Measurements from ENCODE around the gene TRMT1. TPM values are rescaled to one million over a fixed set of nuclear protein-coding genes. Genes with fewer than 3 reads are reported as not detected.

Gene TRMT1
- total and polyA plus RNA-seq, 4 donors, result 11.8 to 47.5 (median 32.5) TPM

- 91% methylated on average over 20 of the region's 28 CpGs for WGBS (ENCODE audit: insufficient coverage)
- no peak for DNase-seq (ENCODE audit: low read depth in 4 of 6, low spot score in 6 of 6)
- H3K27ac ChIP-seq (ENCODE audit: low read depth, low read length), result no peak overlapping the region
- H3K4me1 ChIP-seq (ENCODE audit: control insufficient read depth, insufficient read depth, low read length), result no peaks in the 10 kb centered on the region
- H3K9me3 ChIP-seq (ENCODE audit: control insufficient read depth, insufficient read depth, low read length), result no peaks in the 10 kb centered on the region
- H3K27me3 ChIP-seq (ENCODE audit: control insufficient read depth, insufficient read depth, low read length), result no peaks in the 10 kb centered on the region
- no peak overlapping the region for H3K4me3 ChIP-seq (ENCODE audit: low read depth, low read length)
- H3K36me3 ChIP-seq (ENCODE audit: control insufficient read depth, insufficient read depth, low read length), result peaks cover 73% of the 10 kb centered on the region
These were observed 20.8 kb upstream of the TRMT1 start for GRCh38 chr19:13137290-13137794.

DNA sequence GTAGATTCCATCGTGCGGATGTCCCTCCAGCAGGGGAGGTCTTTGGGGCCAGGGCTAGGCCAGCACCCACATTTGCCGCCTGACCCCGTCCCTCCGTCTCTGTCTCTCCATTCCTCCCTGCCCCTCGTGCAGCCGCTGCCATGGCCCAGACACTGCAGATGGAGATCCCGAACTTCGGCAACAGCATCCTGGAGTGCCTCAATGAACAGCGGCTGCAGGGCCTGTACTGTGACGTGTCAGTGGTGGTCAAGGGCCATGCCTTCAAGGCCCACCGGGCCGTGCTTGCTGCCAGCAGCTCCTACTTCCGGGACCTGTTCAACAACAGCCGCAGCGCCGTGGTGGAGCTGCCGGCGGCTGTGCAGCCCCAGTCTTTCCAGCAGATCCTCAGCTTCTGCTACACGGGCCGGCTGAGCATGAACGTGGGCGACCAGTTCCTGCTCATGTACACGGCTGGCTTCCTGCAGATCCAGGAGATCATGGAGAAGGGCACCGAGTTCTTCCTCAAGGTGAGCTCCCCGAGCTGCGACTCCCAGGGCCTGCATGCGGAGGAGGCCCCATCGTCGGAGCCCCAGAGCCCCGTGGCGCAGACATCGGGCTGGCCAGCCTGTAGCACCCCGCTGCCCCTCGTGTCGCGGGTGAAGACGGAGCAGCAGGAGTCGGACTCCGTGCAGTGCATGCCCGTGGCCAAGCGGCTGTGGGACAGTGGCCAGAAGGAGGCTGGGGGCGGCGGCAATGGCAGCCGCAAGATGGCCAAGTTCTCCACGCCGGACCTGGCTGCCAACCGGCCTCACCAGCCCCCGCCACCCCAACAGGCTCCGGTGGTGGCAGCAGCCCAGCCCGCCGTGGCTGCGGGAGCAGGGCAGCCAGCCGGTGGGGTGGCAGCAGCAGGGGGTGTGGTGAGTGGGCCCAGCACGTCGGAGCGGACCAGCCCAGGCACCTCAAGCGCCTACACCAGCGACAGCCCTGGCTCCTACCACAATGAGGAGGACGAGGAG, 18.8 kb upstream of the TRMT1 start:
- WGBS (ENCODE audit: insufficient coverage), result 95% methylated on average over 60 of the region's 60 CpGs
- H3K36me3 ChIP-seq (ENCODE audit: control insufficient read depth, insufficient read depth, low read length), result peaks cover 66% of the 10 kb centered on the region
- H3K4me1 ChIP-seq (ENCODE audit: control insufficient read depth, insufficient read depth, low read length), result no peaks in the 10 kb centered on the region
- H3K27me3 ChIP-seq (ENCODE audit: control insufficient read depth, insufficient read depth, low read length), result no peaks in the 10 kb centered on the region
- DNase-seq (ENCODE audit: low read depth in 4 of 6, low spot score in 6 of 6), result no peak
- no peak overlapping the region for H3K4me3 ChIP-seq (ENCODE audit: low read depth, low read length)
- no peaks in the 10 kb centered on the region for H3K9me3 ChIP-seq (ENCODE audit: control insufficient read depth, insufficient read depth, low read length)
- H3K27ac ChIP-seq (ENCODE audit: low read depth, low read length), result no peak overlapping the region

GRCh38 chr19:13134626-13135025, 18.1 kb upstream of the TRMT1 start:
- H3K4me1 ChIP-seq (ENCODE audit: control insufficient read depth, insufficient read depth, low read length), result no peaks in the 10 kb centered on the region
- 92% methylated on average over 1 of the region's 3 CpGs for WGBS (ENCODE audit: insufficient coverage)
- H3K27me3 ChIP-seq (ENCODE audit: control insufficient read depth, insufficient read depth, low read length), result no peaks in the 10 kb centered on the region
- no peak for DNase-seq (ENCODE audit: low read depth in 4 of 6, low spot score in 6 of 6)
- no peaks in the 10 kb centered on the region for H3K9me3 ChIP-seq (ENCODE audit: control insufficient read depth, insufficient read depth, low read length)
- peaks cover 60% of the 10 kb centered on the region for H3K36me3 ChIP-seq (ENCODE audit: control insufficient read depth, insufficient read depth, low read length)
- no peak overlapping the region for H3K27ac ChIP-seq (ENCODE audit: low read depth, low read length)
- H3K4me3 ChIP-seq (ENCODE audit: low read depth, low read length), result no peak overlapping the region

- Histone ChIP-seq H3K9me3 (ENCODE audit: control insufficient read depth, insufficient read depth, low read length) (no peaks in the 10 kb centered on the region), H3K4me3 (ENCODE audit: low read depth, low read length) (no peak overlapping the region), H3K27ac (ENCODE audit: low read depth, low read length) (no peak overlapping the region), H3K36me3 (ENCODE audit: control insufficient read depth, insufficient read depth, low read length) (peaks cover 55% of the 10 kb centered on the region), H3K4me1 (ENCODE audit: control insufficient read depth, insufficient read depth, low read length) (peaks cover 3% of the 10 kb centered on the region), H3K27me3 (ENCODE audit: control insufficient read depth, insufficient read depth, low read length) (no peaks in the 10 kb centered on the region)
- WGBS (ENCODE audit: insufficient coverage), result 65% methylated on average over 9 of the region's 12 CpGs
- no peak for DNase-seq (ENCODE audit: low read depth in 4 of 6, low spot score in 6 of 6)
These were observed 16.8 kb upstream of the TRMT1 start for GRCh38 chr19:13133241-13133870.

GRCh38 chr19:13132471-13133180, 16.1 kb upstream of the TRMT1 start:
- Histone ChIP-seq H3K4me3 (ENCODE audit: low read depth, low read length) (no peak overlapping the region), H3K4me1 (ENCODE audit: control insufficient read depth, insufficient read depth, low read length) (peaks cover 10% of the 10 kb centered on the region), H3K9me3 (ENCODE audit: control insufficient read depth, insufficient read depth, low read length) (no peaks in the 10 kb centered on the region), H3K27ac (ENCODE audit: low read depth, low read length) (no peak overlapping the region), H3K36me3 (ENCODE audit: control insufficient read depth, insufficient read depth, low read length) (peaks cover 47% of the 10 kb centered on the region), H3K27me3 (ENCODE audit: control insufficient read depth, insufficient read depth, low read length) (no peaks in the 10 kb centered on the region)
- 92% methylated on average over 5 of the region's 8 CpGs for WGBS (ENCODE audit: insufficient coverage)
- DNase-seq (ENCODE audit: low read depth in 4 of 6, low spot score in 6 of 6), result no peak

DNA sequence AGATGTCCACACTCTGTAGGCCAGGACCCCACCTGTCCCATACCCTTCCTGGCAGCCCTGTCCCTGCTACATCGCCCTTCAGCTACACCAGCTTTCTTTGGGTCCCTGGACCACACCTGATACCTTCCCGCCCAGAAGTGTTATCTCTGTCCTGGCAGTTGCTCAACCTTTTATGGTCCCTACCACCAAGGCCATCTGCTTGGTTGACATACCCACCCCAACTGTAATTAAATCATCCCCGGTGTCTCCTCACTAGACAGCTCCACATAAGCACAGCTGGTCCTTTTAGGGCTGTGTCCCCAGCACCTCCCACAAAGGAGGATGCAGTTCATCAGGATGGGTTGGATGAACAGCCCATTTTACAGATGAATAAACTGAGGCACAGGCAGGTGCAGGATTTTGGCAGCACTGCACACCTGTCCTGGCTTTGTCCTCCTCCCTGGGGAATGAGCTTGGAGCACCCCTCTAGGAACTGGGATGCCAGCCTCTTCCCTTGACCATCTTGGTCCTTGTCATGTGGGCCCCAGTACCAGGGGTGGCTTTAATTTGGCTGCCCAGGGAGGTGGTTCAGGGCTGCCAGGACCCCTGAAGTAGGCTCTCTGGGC, 14.4 kb upstream of the TRMT1 start:
- H3K4me3 ChIP-seq (ENCODE audit: low read depth, low read length), result no peak overlapping the region
- no peaks in the 10 kb centered on the region for H3K9me3 ChIP-seq (ENCODE audit: control insufficient read depth, insufficient read depth, low read length)
- H3K27ac ChIP-seq (ENCODE audit: low read depth, low read length), result no peak overlapping the region
- peaks cover 10% of the 10 kb centered on the region for H3K4me1 ChIP-seq (ENCODE audit: control insufficient read depth, insufficient read depth, low read length)
- WGBS (ENCODE audit: insufficient coverage), result 88% methylated on average over 3 of the region's 3 CpGs
- H3K36me3 ChIP-seq (ENCODE audit: control insufficient read depth, insufficient read depth, low read length), result peaks cover 40% of the 10 kb centered on the region
- no peaks in the 10 kb centered on the region for H3K27me3 ChIP-seq (ENCODE audit: control insufficient read depth, insufficient read depth, low read length)
- DNase-seq (ENCODE audit: low read depth in 4 of 6, low spot score in 6 of 6), result no peak

DNA sequence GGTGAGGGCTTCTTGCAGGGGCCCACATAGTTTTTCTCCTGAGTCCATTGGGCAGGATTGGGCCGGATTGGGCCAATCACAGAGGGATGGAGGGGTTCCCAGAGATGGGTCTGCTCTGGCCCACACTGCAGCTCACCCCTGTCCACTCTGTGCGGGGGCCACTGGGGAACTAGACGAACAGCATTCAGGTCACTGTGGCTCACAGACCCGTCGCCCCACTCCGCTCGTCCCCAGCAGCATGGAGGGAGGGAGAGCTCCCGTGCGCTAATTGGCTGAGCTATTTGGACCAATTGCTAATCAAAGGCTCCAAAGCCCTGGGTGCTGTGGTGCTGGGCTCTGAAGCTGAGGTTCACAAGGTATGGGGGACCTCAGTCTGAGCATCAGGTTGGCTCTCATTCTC, 12.8 kb upstream of the TRMT1 start:
- peaks cover 10% of the 10 kb centered on the region for H3K4me1 ChIP-seq (ENCODE audit: control insufficient read depth, insufficient read depth, low read length)
- H3K4me3 ChIP-seq (ENCODE audit: low read depth, low read length), result no peak overlapping the region
- DNase-seq (ENCODE audit: low read depth in 4 of 6, low spot score in 6 of 6), result no peak
- H3K27ac ChIP-seq (ENCODE audit: low read depth, low read length), result no peak overlapping the region
- WGBS (ENCODE audit: insufficient coverage), result 97% methylated on average over 7 of the region's 9 CpGs
- no peaks in the 10 kb centered on the region for H3K27me3 ChIP-seq (ENCODE audit: control insufficient read depth, insufficient read depth, low read length)
- peaks cover 26% of the 10 kb centered on the region for H3K36me3 ChIP-seq (ENCODE audit: control insufficient read depth, insufficient read depth, low read length)
- H3K9me3 ChIP-seq (ENCODE audit: control insufficient read depth, insufficient read depth, low read length), result no peaks in the 10 kb centered on the region

GRCh38 chr19:13128583-13128982, 12.0 kb upstream of the TRMT1 start:
- no peak for DNase-seq (ENCODE audit: low read depth in 4 of 6, low spot score in 6 of 6)
- 70% methylated on average over 1 of the region's 1 CpG for WGBS (ENCODE audit: insufficient coverage)
- Histone ChIP-seq H3K4me3 (ENCODE audit: low read depth, low read length) (no peak overlapping the region), H3K27me3 (ENCODE audit: control insufficient read depth, insufficient read depth, low read length) (no peaks in the 10 kb centered on the region), H3K36me3 (ENCODE audit: control insufficient read depth, insufficient read depth, low read length) (peaks cover 25% of the 10 kb centered on the region), H3K4me1 (ENCODE audit: control insufficient read depth, insufficient read depth, low read length) (peaks cover 10% of the 10 kb centered on the region), H3K27ac (ENCODE audit: low read depth, low read length) (no peak overlapping the region), H3K9me3 (ENCODE audit: control insufficient read depth, insufficient read depth, low read length) (no peaks in the 10 kb centered on the region)

Data from spinal cord (tissue), 10 donors.